Ascending aorta (tissue), 2 donors: ENCODE data around the gene RNF41. TPM values are rescaled to one million over a fixed set of nuclear protein-coding genes. Genes with fewer than 3 reads are reported as not detected.
"Not testable (repeated sequence)": the region's sequence is repeated elsewhere in the genome, so short reads cannot be mapped to it uniquely, and the experiment has no call there.

Experiments
- DNase-seq, 2 donors: peaks; one replicate each; pipeline ENCODE4 v3.0.0-alpha.2; 2019; ENCODE audit warnings: low spot score in 2 of 2
- H3K27ac ChIP-seq, 2 donors: fragments of 200-600 bp; sonication (generic); one replicate each; pipeline ENCODE4 v1.5.1; 2016 to 2017; ENCODE audit warnings: mild to moderate bottlenecking in 1 of 2
- H3K27me3 ChIP-seq: fragments of 200-600 bp; sonication (generic); one replicate; pipeline ENCODE4 v1.5.1; 2017
- H3K36me3 ChIP-seq, 2 donors: fragments of 200-600 bp; sonication (generic); one replicate each; pipeline ENCODE4 v1.5.1; 2016
- H3K4me1 ChIP-seq, 2 donors: fragments of 200-600 bp; sonication (generic); one replicate each; pipeline ENCODE4 v1.5.1; 2016 to 2017; ENCODE audit warnings: mild to moderate bottlenecking in 1 of 2
- H3K4me3 ChIP-seq, 2 donors: fragments of 200-600 bp; sonication (generic); one replicate each; pipeline ENCODE4 v1.5.1; 2016 to 2017; ENCODE audit warnings: mild to moderate bottlenecking in 1 of 2
- H3K9me3 ChIP-seq, 2 donors: fragments of 200-600 bp; sonication (generic); one replicate each; pipeline ENCODE4 v1.5.1; 2016
- intact Hi-C: fragments of 100-400 bp; cut with DNase I; formaldehyde crosslinking; loops from one replicate; pipeline ENCODE4 v1.15.1; 2023
- total RNA-seq: library from RNA; depleted of rRNA; stranded (reverse); fragments of >200 nt; gene quantifications from one replicate; pipeline ENCODE4 v1.1.0, GENCODE V29; 2016
- TF ChIP-seq, protein P1 (sequence below), 3 experiments: fragments of 200-600 bp in 2 of 3; fragments of 450-650 bp in 1 of 3; sonication (generic) in 2 of 3; IDR thresholded peaks; one replicate each; pipeline ENCODE4 v1.5.1; 2016 to 2019; ENCODE audit warnings: antibody characterized with exemption in 3 of 3, mild to moderate bottlenecking in 1 of 3, moderate library complexity in 1 of 3

Gene RNF41
- 50.3 TPM for total RNA-seq

- Histone ChIP-seq H3K4me3 (peak within 1 kb of the TSS; percentile 70 to 92), H3K27ac (peak within 1 kb of the TSS; percentile 98 to 100), H3K36me3 (peaks cover 5 to 8% of the 10 kb centered on the region in 2 donors), H3K9me3 (no peaks in the 10 kb centered on the region), H3K27me3 (no peaks in the 10 kb centered on the region), H3K4me1 (peaks cover 17 to 44% of the 10 kb centered on the region in 2 donors)
- intact Hi-C loops = loop anchor here (2.0 kb wide), 1 partner anchor 15 kb away; no protein-coding TSS in a partner anchor
- peak; percentile 94 to 99 for DNase-seq
- TF ChIP-seq, protein P1, sequence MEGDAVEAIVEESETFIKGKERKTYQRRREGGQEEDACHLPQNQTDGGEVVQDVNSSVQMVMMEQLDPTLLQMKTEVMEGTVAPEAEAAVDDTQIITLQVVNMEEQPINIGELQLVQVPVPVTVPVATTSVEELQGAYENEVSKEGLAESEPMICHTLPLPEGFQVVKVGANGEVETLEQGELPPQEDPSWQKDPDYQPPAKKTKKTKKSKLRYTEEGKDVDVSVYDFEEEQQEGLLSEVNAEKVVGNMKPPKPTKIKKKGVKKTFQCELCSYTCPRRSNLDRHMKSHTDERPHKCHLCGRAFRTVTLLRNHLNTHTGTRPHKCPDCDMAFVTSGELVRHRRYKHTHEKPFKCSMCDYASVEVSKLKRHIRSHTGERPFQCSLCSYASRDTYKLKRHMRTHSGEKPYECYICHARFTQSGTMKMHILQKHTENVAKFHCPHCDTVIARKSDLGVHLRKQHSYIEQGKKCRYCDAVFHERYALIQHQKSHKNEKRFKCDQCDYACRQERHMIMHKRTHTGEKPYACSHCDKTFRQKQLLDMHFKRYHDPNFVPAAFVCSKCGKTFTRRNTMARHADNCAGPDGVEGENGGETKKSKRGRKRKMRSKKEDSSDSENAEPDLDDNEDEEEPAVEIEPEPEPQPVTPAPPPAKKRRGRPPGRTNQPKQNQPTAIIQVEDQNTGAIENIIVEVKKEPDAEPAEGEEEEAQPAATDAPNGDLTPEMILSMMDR (IDR thresholded peaks at IDR 0.05) = peak; percentile 11 to 25 (median 21)
Observed at GRCh38 chr12:56221757-56222530, at the start of gene RNF41. Gene RNF41, minus strand, starts transcription at chr12:56221922. Its CDS starts 7,875 bp downstream, at chr12:56214047.

- TF ChIP-seq, protein P1 (IDR thresholded peaks at IDR 0.05) = peak in 1 of 3 experiments; percentile 32
- peak overlapping the region; percentile 31 to 58 for H3K27ac ChIP-seq
- peaks cover 50 to 51% of the 10 kb centered on the region in 2 donors for H3K36me3 ChIP-seq
- no peak overlapping the region for H3K4me3 ChIP-seq
- H3K27me3 ChIP-seq = no peaks in the 10 kb centered on the region
- no peaks in the 10 kb centered on the region for H3K9me3 ChIP-seq
- H3K4me1 ChIP-seq = peaks cover 0 to 10% of the 10 kb centered on the region in 2 donors
- intact Hi-C loops = no loop called here
- no peak for DNase-seq
Observed at GRCh38 chr12:56271031-56271430, 49.3 kb upstream of the RNF41 start.

DNA sequence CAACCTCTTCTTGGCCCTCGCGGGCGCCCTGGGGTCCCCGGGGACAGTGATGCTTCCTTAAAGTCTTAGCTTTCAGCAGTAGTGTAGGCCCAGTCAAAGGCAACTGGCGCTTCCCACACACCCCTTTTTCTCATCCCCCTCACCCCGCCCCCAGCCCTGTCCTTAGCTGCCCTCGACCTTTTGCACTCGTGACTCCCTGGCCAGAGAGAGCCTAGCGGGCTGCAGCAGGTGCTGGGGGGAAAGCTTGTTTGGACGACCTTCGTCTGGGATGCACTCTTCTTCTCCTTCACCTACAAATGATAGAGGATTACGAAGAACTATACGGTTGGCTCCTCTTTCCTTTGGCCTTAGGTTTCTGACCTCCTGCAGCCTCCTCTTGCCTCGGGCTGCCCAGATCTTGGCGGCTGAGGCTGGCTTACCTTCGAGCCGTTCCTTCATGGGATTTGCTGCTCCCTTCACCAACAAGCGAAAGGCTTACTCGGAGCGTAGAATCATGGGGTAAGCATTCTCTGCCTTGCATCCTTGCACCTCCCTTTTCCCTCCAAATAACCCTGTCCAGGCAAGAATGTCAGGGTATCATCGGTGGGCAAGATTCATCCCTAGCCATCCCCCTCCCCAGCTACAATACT is 45.8 kb upstream of the RNF41 start:
- Histone ChIP-seq H3K27me3 (no peaks in the 10 kb centered on the region), H3K9me3 (no peaks in the 10 kb centered on the region), H3K27ac (peak overlapping the region; percentile 91 to 96), H3K36me3 (peaks cover 17 to 19% of the 10 kb centered on the region in 2 donors), H3K4me1 (peaks cover 0 to 12% of the 10 kb centered on the region in 2 donors), H3K4me3 (peak overlapping the region; percentile 69 to 73)
- intact Hi-C loops = loop anchor here (1.0 to 2.0 kb wide), 2 partner anchors 9 to 33 kb away; partner anchors contain the start of genes ANKRD52 and CS
- TF ChIP-seq, protein P1 (IDR thresholded peaks at IDR 0.05) = no peak
- no peak for DNase-seq

- Histone ChIP-seq H3K4me1 (peaks cover 0 to 12% of the 10 kb centered on the region in 2 donors), H3K27me3 (no peaks in the 10 kb centered on the region), H3K4me3 (peak within 1 kb of the TSS; percentile 69 to 73), H3K36me3 (peaks cover 10 to 12% of the 10 kb centered on the region in 2 donors), H3K9me3 (no peaks in the 10 kb centered on the region), H3K27ac (peak within 1 kb of the TSS; percentile 91 to 96)
- DNase-seq = peak; percentile 79 to 94
- TF ChIP-seq, protein P1 (IDR thresholded peaks at IDR 0.05) = peak; percentile 65 to 72 (median 71)
- intact Hi-C loops = loop anchor here (1.0 to 2.0 kb wide), 2 partner anchors 9 to 34 kb away; partner anchors contain the start of genes ANKRD52 and CS
Observed at GRCh38 chr12:56266693-56267442, 45.1 kb upstream of the RNF41 start, which contains the start of gene COQ10A. Gene COQ10A, plus strand, starts transcription at chr12:56266942. Its CDS starts 177 bp downstream, at chr12:56267119.

- peaks cover 0 to 12% of the 10 kb centered on the region in 2 donors for H3K4me1 ChIP-seq
- H3K27ac ChIP-seq = peak overlapping the region; percentile 91 to 96
- H3K4me3 ChIP-seq = peak overlapping the region; percentile 69 to 73
- not testable (repeated sequence) for DNase-seq, H3K27me3 ChIP-seq, H3K9me3 ChIP-seq, H3K36me3 ChIP-seq
- intact Hi-C loops = loop anchor here (2.0 kb wide), 1 partner anchor 35 kb away; the partner anchor contains the start of gene CS
Observed at GRCh38 chr12:56266068-56266692, 44.5 kb upstream of the RNF41 start.

- H3K4me3 ChIP-seq, H3K27me3 ChIP-seq, H3K9me3 ChIP-seq, H3K27ac ChIP-seq, DNase-seq, H3K36me3 ChIP-seq, intact Hi-C loops: not testable (repeated sequence)
- peaks cover 0 to 19% of the 10 kb centered on the region in 2 donors for H3K4me1 ChIP-seq
Observed at GRCh38 chr12:56262955-56263354, 41.2 kb upstream of the RNF41 start.
